K562 (cell line): Measurements from ENCODE around the gene KDM2B. TPM values are rescaled to one million over a fixed set of nuclear protein-coding genes. Genes with fewer than 3 reads are reported as not detected.

Experiments used
- ATAC-seq: fragments of 200-7000 bp; cut with Tn5 transposase; 3 replicates; pipeline ENCODE4 v1.9.1; 2020; ENCODE audit warnings: moderate library complexity
- BruUV-seq: library from RNA; stranded (reverse); fragments of 400-500 nt; replicated peaks from 2 replicates; lab custom pipeline; 2021; lab: Mats Ljungman, UMichigan
- CTCF ChIA-PET: fragments of 300-600 bp; formaldehyde crosslinking; extraction: SDS; loops from one replicate; lab custom pipeline; 2021; ENCODE audit warnings: low intra/inter-chr PET ratio; lab: Yijun Ruan, JAX
- POLR2A ChIA-PET: fragments of 300-600, 350-650 bp; sonication (Branson Sonifier 250); formaldehyde crosslinking; extraction: SDS; loops from one replicate; lab custom pipeline; 2021; ENCODE audit warnings: antibody characterized with exemption, inconsistent platforms; lab: Yijun Ruan, JAX
- DNase-seq, 4 experiments: peaks; one replicate each; pipeline versions ENCODE4 v3.0.0 to v3.0.0-alpha.2; 2011 to 2018; ENCODE audit warnings: low spot score in 3 of 4, mixed read lengths in 3 of 4; ENCODE audit errors: extremely low read depth in 1 of 4
- FAIRE-seq: peaks from 2 replicates; lab custom pipeline; 2011; peaks lifted over from hg19 to GRCh38; lab: Jason Lieb, UNC
- H2AFZ ChIP-seq: 2 replicates; pipeline ENCODE4 v1.6.0; 2011; ENCODE audit warnings: low read depth, low read length, control low read depth, inconsistent platforms
- H3K27ac ChIP-seq: fragments of 200-600 bp; 3 replicates; pipeline ENCODE4 v1.8.0; 2011; ENCODE audit warnings: low read depth, mild to moderate bottlenecking, control low read depth, inconsistent platforms, low read length, moderate library complexity, mixed read lengths; ENCODE audit errors: extremely low read depth
- H3K27me3 ChIP-seq, 2 experiments: fragments of 300-600 bp in 1 of 2; 2 replicates in 1 of 2; 3 replicates in 1 of 2; pipeline versions ENCODE4 v1.6.0 to v1.8.0; 2011; ENCODE audit warnings: inconsistent platforms in 2 of 2, low read length in 2 of 2, mild to moderate bottlenecking in 1 of 2, mixed read lengths in 1 of 2, moderate library complexity in 1 of 2; ENCODE audit not compliant: control insufficient read depth in 2 of 2, insufficient read depth in 2 of 2
- H3K36me3 ChIP-seq: fragments of 300-600 bp; 3 replicates; pipeline ENCODE4 v1.8.0; 2011; ENCODE audit warnings: mild to moderate bottlenecking, low read length, inconsistent platforms; ENCODE audit not compliant: control insufficient read depth, insufficient read depth
- H3K4me1 ChIP-seq, 2 experiments: fragments of 200-600 bp in 1 of 2; replicated peaks in 1 of 2; 2 replicates in 1 of 2; 3 replicates in 1 of 2; pipeline versions ENCODE4 v1.5.1 to v1.8.0; 2011; ENCODE audit warnings: inconsistent platforms in 2 of 2, low read length in 2 of 2, mild to moderate bottlenecking in 1 of 2, mixed read lengths in 1 of 2, moderate library complexity in 1 of 2; ENCODE audit not compliant: control insufficient read depth in 2 of 2, insufficient read depth in 2 of 2
- H3K4me2 ChIP-seq: 2 replicates; pipeline ENCODE4 v1.6.1; 2011; ENCODE audit warnings: low read length, control low read depth, inconsistent platforms, mixed read lengths; ENCODE audit not compliant: insufficient read depth
- H3K4me3 ChIP-seq: fragments of 200-600 bp; sonication (generic), shearing (Covaris generic); 2 replicates; pipeline ENCODE4 v1.5.1; 2016; ENCODE audit warnings: control low read depth, inconsistent platforms
- H3K79me2 ChIP-seq: fragments of 200-600 bp; 3 replicates; pipeline ENCODE4 v1.8.0; 2011; ENCODE audit warnings: low read length, inconsistent platforms; ENCODE audit not compliant: control insufficient read depth, insufficient read depth
- H3K9ac ChIP-seq, 2 experiments: 2 replicates each; pipeline versions ENCODE4 v1.6.0 to v1.6.1; 2011; ENCODE audit warnings: low read depth in 2 of 2, low read length in 2 of 2, control low read depth in 1 of 2, inconsistent platforms in 1 of 2, mild to moderate bottlenecking in 1 of 2, mixed read lengths in 1 of 2; ENCODE audit not compliant: insufficient read depth in 1 of 2
- H3K9me1 ChIP-seq: one replicate; pipeline ENCODE4 v1.6.0; 2011; ENCODE audit warnings: inconsistent platforms, mild to moderate bottlenecking, low read length, moderate library complexity; ENCODE audit not compliant: control insufficient read depth, insufficient read depth
- H3K9me3 ChIP-seq: replicated peaks from 2 replicates; pipeline ENCODE4 v1.5.1; 2011; ENCODE audit warnings: low read depth, low read length, inconsistent platforms; ENCODE audit not compliant: control insufficient read depth, insufficient read depth
- H4K20me1 ChIP-seq: replicated peaks from 2 replicates; pipeline ENCODE4 v1.6.1; 2011; ENCODE audit warnings: low read length, inconsistent platforms, mixed read lengths; ENCODE audit not compliant: control insufficient read depth, insufficient read depth
- ATF3 ChIP-seq, 2 experiments: fragments of 450-650 bp in 1 of 2; sonication (generic) in 1 of 2; formaldehyde crosslinking in 1 of 2; IDR thresholded peaks in 1 of 2; conservative IDR thresholded peaks in 1 of 2; 2 replicates each; pipeline versions ENCODE4 v1.6.1 to v1.8.1; 2016 to 2023; ENCODE audit warnings: mild to moderate bottlenecking in 2 of 2, moderate library complexity in 2 of 2, inconsistent platforms in 1 of 2, missing genetic modification reagents in 1 of 2
- BCOR ChIP-seq: fragments of 450-650 bp; IDR thresholded peaks from 2 replicates; pipeline ENCODE4 v1.6.1; 2016
- CBFB ChIP-seq: sonication (generic); formaldehyde crosslinking; IDR thresholded peaks from 2 replicates; pipeline ENCODE4 v1.4.0; 2020; ENCODE audit warnings: mild to moderate bottlenecking, missing genetic modification reagents
- CREB1 ChIP-seq, 2 experiments: sonication (generic) in 1 of 2; formaldehyde crosslinking in 1 of 2; IDR thresholded peaks; 2 replicates each; pipeline versions ENCODE4 v1.6.1 to v1.8.0; 2012 to 2022; ENCODE audit warnings: inconsistent platforms in 1 of 2, mild to moderate bottlenecking in 1 of 2, missing genetic modification reagents in 1 of 2, moderate library complexity in 1 of 2
- CTCFL ChIP-seq: IDR thresholded peaks from 2 replicates; pipeline ENCODE4 v1.6.1; 2011; ENCODE audit warnings: borderline replicate concordance, low read depth, mild to moderate bottlenecking, moderate library complexity, low read length; ENCODE audit not compliant: insufficient read depth, poor library complexity, severe bottlenecking
- CXXC5 ChIP-seq: fragments of 250-450 bp; sonication (Bioruptor Pico); IDR thresholded peaks from 2 replicates; pipeline ENCODE4 v1.8.0; 2022; ENCODE audit warnings: inconsistent platforms, mild to moderate bottlenecking, moderate library complexity
- EP400 ChIP-seq: fragments of 450-650 bp; IDR thresholded peaks from 2 replicates; pipeline ENCODE4 v1.6.1; 2017; ENCODE audit warnings: antibody characterized with exemption, mild to moderate bottlenecking, moderate library complexity
- MAFK ChIP-seq: IDR thresholded peaks from 2 replicates; pipeline ENCODE4 v1.6.1; 2011; ENCODE audit warnings: low read length, improper control_type of control experiment
- NFIX ChIP-seq: fragments of 250-450 bp; sonication (Bioruptor Pico); IDR thresholded peaks from 2 replicates; pipeline ENCODE4 v1.4.0; 2020; ENCODE audit warnings: low read depth, mild to moderate bottlenecking, moderate library complexity
- RBM25 ChIP-seq: fragments of 200-400 bp; formaldehyde crosslinking; IDR thresholded peaks from 2 replicates; pipeline ENCODE4 v1.6.1; 2018; ENCODE audit warnings: low read length, low read depth, moderate library complexity; ENCODE audit not compliant: severe bottlenecking
- SP1 ChIP-seq: sonication (generic); formaldehyde crosslinking; IDR thresholded peaks from 2 replicates; pipeline ENCODE4 v1.8.1; 2022; ENCODE audit warnings: mild to moderate bottlenecking, missing genetic modification reagents
- VEZF1 ChIP-seq: fragments of 200-800 bp; sonication (Bioruptor generic); IDR thresholded peaks from 2 replicates; pipeline ENCODE4 v1.6.1; 2017; ENCODE audit warnings: missing genetic modification characterization, missing compliant biosample characterization
- WGBS: fragments of 100-300 bp; shearing (Covaris generic); methylation state at CpG from one replicate; pipeline ENCODE4 v1.1.6; 2016; ENCODE audit warnings: low coverage, mixed read lengths; ENCODE audit not compliant: insufficient coverage; ENCODE audit errors: missing lambda C conversion rate; 5-methylcytosine and 5-hydroxymethylcytosine counted together
- in situ Hi-C: fragments of 300-500 bp; cut with MboI; formaldehyde crosslinking; loops from 4 replicates; pipeline ENCODE4 v1.15.0; 2018; ENCODE audit warnings: inconsistent platforms, mixed read lengths
- intact Hi-C: fragments of 100-400 bp; cut with micrococcal nuclease; formaldehyde crosslinking; loops from 2 replicates; pipeline ENCODE4 v1.14.2; 2022
- polyA plus RNA-seq, 8 experiments: library from polyadenylated mRNA; depleted of rRNA in 4 of 8; stranded (reverse) in 5 of 8; unstranded in 3 of 8; fragments of >200 nt; fragmentation: Nextera tagmentation in 2 of 8; fragmentation: Illumina TruSeq in 1 of 8; extraction: Ambion mirVana in 2 of 8; extraction: Trizol in 1 of 8; gene quantifications; 2 replicates each; pipeline versions ENCODE4 v1.2.1 to v1.2.3, GENCODE V29; 2011 to 2014; ENCODE audit warnings: inconsistent platforms in 1 of 8, missing spikeins in 1 of 8
- total RNA-seq, 7 experiments: library from RNA; depleted of rRNA in 6 of 7; stranded (reverse); fragments of >200 nt in 6 of 7; fragmentation: Illumina TruSeq in 2 of 7; extraction: Trizol in 2 of 7; gene quantifications; 2 replicates each; pipeline versions ENCODE4 v1.2.1 to v1.2.3, GENCODE V29; 2011 to 2021; ENCODE audit warnings: low replicate concordance in 1 of 7

Gene KDM2B
- total and polyA plus RNA-seq, 9 of the 15 experiments (the other 6 are each of a cell fraction or from before 2014, with no cell fraction given) = 7.4 to 50.5 (median 22.5) TPM

GRCh38 chr12:121580959-121581685 is at the start of gene KDM2B (continued):
- TF ChIP-seq CTCFL (peak; percentile 20), CREB1 (IDR thresholded peaks at IDR 0.05) (no peak), CREB1 (CRISPR knock-in tag; IDR thresholded peaks at IDR 0.05) (no peak), EP400 (no peak; the same call in 1 of the 2 replicates), CXXC5 (peak; percentile 6)
- TF ChIP-seq, all 486 proteins: peak for 61

GRCh38 chr12:121628536-121628935 is 47.7 kb upstream of the KDM2B start:
- Histone ChIP-seq H3K4me3 (peak overlapping the region; percentile 90), H3K9me1 (no peaks in the 10 kb centered on the region), H3K27ac (peak overlapping the region; percentile 42; the same call in 1 of the 3 replicates), H3K36me3 (peaks cover 17% of the 10 kb centered on the region; the same call in 1 of the 3 replicates), H4K20me1 (peaks cover 8% of the 10 kb centered on the region), H3K9ac (peak overlapping the region in 1 of 2 experiments; percentile 73; a peak in 3 of 4 replicates), H2AFZ (no peak overlapping the region), H3K79me2 (peaks cover 60% of the 10 kb centered on the region), H3K27me3 (no peaks in the 10 kb centered on the region), H3K9me3 (no peaks in the 10 kb centered on the region), H3K4me2 (peak overlapping the region; percentile 88), H3K4me1 (peaks cover 51 to 52% of the 10 kb centered on the region in 2 experiments)
- no peak for FAIRE-seq
- BruUV-seq = no TSS peak
- TF ChIP-seq ATF3 (IDR thresholded peaks at IDR 0.05) (no peak), ATF3 (CRISPR knock-in tag; conservative IDR thresholded peaks at IDR 0.05) (no peak), MAFK (no peak), SP1 (CRISPR knock-in tag) (peak; percentile 38; the same call in 1 of the 2 replicates), RBM25 (peak; percentile 44), BCOR (peak; percentile 29; the same call in 1 of the 2 replicates), VEZF1 (CRISPR knock-in tag) (0 out of 2 replicates have a peak, but pooled peaks have one; percentile 3), NFIX (CRISPR knock-in tag) (peak; percentile 8; the same call in 1 of the 2 replicates), CBFB (CRISPR knock-in tag) (no peak)
- ChIA-PET POLR2A (interaction anchor here (1.0 to 2.0 kb wide), 2 partner anchors 28 to 76 kb away, joined by 3 to 7 read pairs; no protein-coding TSS in a partner anchor), CTCF (interaction anchor here (0.6 kb wide), 1 partner anchor 162 kb away, joined by 3 read pairs; no protein-coding TSS in a partner anchor)
- in situ Hi-C loops = no loop called here
- DNase-seq = peak in 1 of 4 experiments; percentile 5
- no peak for ATAC-seq
- intact Hi-C loops = loop anchor here (5.0 kb wide), 1 partner anchor 34 kb away; no protein-coding TSS in a partner anchor
- 71% methylated on average over 5 of the region's 5 CpGs for WGBS
